Skeletal muscle tissue (tissue), 5 donors: ENCODE data around the gene AUNIP. TPM values are rescaled to one million over a fixed set of nuclear protein-coding genes. Genes with fewer than 3 reads are reported as not detected.
A peak's percentile ranks its signal among the peaks of the same experiment; 100 is the strongest.

ENCODE experiments used
- H3K27ac ChIP-seq: one replicate; pipeline ENCODE4 v1.7.0; 2013; ENCODE audit warnings: mild to moderate bottlenecking, low read depth, low read length, inconsistent platforms
- H3K27me3 ChIP-seq, 3 donors: one replicate each; pipeline ENCODE4 v1.7.0; 2013; ENCODE audit warnings: low read length in 3 of 3; ENCODE audit not compliant: control insufficient read depth in 3 of 3, insufficient read depth in 3 of 3
- H3K36me3 ChIP-seq, 3 donors: one replicate each; pipeline ENCODE4 v1.7.0; 2013; ENCODE audit warnings: low read length in 3 of 3; ENCODE audit not compliant: control insufficient read depth in 3 of 3, insufficient read depth in 3 of 3
- H3K4me1 ChIP-seq, 3 donors: one replicate each; pipeline ENCODE4 v1.7.0; 2013; ENCODE audit warnings: low read length in 3 of 3, mild to moderate bottlenecking in 3 of 3; ENCODE audit not compliant: control insufficient read depth in 3 of 3, insufficient read depth in 3 of 3
- H3K4me3 ChIP-seq, 3 donors: one replicate each; pipeline ENCODE4 v1.7.0; 2013; ENCODE audit warnings: low read length in 3 of 3
- H3K9ac ChIP-seq, 3 donors: one replicate each; pipeline ENCODE4 v1.7.0; 2013; ENCODE audit warnings: low read length in 3 of 3, mild to moderate bottlenecking in 3 of 3, moderate library complexity in 2 of 3, low read depth in 1 of 3
- H3K9me3 ChIP-seq, 3 donors: one replicate each; pipeline ENCODE4 v1.7.0; 2013; ENCODE audit warnings: low read length in 3 of 3; ENCODE audit not compliant: control insufficient read depth in 3 of 3
- small RNA-seq: library from RNA; depleted of rRNA; stranded (forward); fragments of <200 nt; gene quantifications from one replicate; pipeline ENCODE3, GENCODE V24; 2014
- total RNA-seq: library from RNA; depleted of rRNA; stranded (reverse); fragments of >200 nt; gene quantifications from one replicate; pipeline ENCODE4 v1.2.3, GENCODE V29; 2014
- donor health status: Osteomylitis.

Gene AUNIP
- total RNA-seq, 1 donor from 2014 or later, result 1.6 TPM

GRCh38 chr1:25786887-25787759, 72.1 kb downstream of the AUNIP start:
- Histone ChIP-seq H3K36me3 (peaks cover 4 to 8% (median 6%) of the 10 kb centered on the region in 3 donors), H3K27ac (peak overlapping the region; percentile 14)

GRCh38 chr1:25785333-25786067, 73.8 kb downstream of the AUNIP start:
- Histone ChIP-seq H3K27me3 (no peaks in the 10 kb centered on the region), H3K4me3 (no peak overlapping the region), H3K9ac (no peak overlapping the region), H3K4me1 (peaks cover 28 to 57% (median 44%) of the 10 kb centered on the region in 3 donors), H3K27ac (no peak overlapping the region), H3K9me3 (no peaks in the 10 kb centered on the region), H3K36me3 (peaks cover 4 to 6% (median 6%) of the 10 kb centered on the region in 3 donors)

More at GRCh38 chr1:25786887-25787759, 72.1 kb downstream of the AUNIP start:
- H3K9me3 ChIP-seq, result no peaks in the 10 kb centered on the region
- peak overlapping the region in 1 of 3 donors; percentile 41 for H3K4me3 ChIP-seq
- peak overlapping the region in 2 of 3 donors; percentile 33 to 47 for H3K9ac ChIP-seq
- peaks cover 28 to 55% (median 44%) of the 10 kb centered on the region in 3 donors for H3K4me1 ChIP-seq
- H3K27me3 ChIP-seq, result no peaks in the 10 kb centered on the region

GRCh38 chr1:25784575-25785051, 74.6 kb downstream of the AUNIP start:
- Histone ChIP-seq H3K9me3 (no peaks in the 10 kb centered on the region), H3K27ac (no peak overlapping the region), H3K4me1 (peaks cover 28 to 57% (median 44%) of the 10 kb centered on the region in 3 donors), H3K4me3 (no peak overlapping the region), H3K9ac (peak overlapping the region in 1 of 3 donors; percentile 5), H3K36me3 (peaks cover 4 to 6% (median 6%) of the 10 kb centered on the region in 3 donors), H3K27me3 (no peaks in the 10 kb centered on the region)

Small RNA genes lying within 50 kb of the gene (small RNA-seq; reads per million reads assigned to genes)
- gene AL033528.1 (not detected), gene RF00019 (not detected), gene SNRPFP2 (not detected)

Other genes starting within 250 kb of the AUNIP start
- gene MAN1C1, start 242.7 kb downstream of the AUNIP start, total RNA-seq, result 6.3 TPM
- gene SELENON, start 59.3 kb downstream of the AUNIP start, total RNA-seq, result 9.9 TPM
- 35.0 TPM for gene MTFR1L, start 39.5 kb downstream of the AUNIP start, total RNA-seq
- 7.3 TPM for gene PAQR7, start 16.3 kb upstream of the AUNIP start, total RNA-seq
- gene STMN1, start 47.0 kb upstream of the AUNIP start, total RNA-seq, result 90.3 TPM
- 33.9 TPM for gene PAFAH2, start 138.6 kb upstream of the AUNIP start, total RNA-seq
- gene EXTL1, start 162.3 kb upstream of the AUNIP start, total RNA-seq, result 0.52 TPM
- under 0.01 TPM for gene SLC30A2, start 186.7 kb upstream of the AUNIP start, total RNA-seq
- gene TRIM63, start 208.2 kb upstream of the AUNIP start, total RNA-seq, result 30.3 TPM